ELR (cell line): Measurements from ENCODE around the gene SPPL3.

Experiments used
- DNase-seq: peaks from one replicate; pipeline ENCODE4 v3.0.0-alpha.2; 2015; ENCODE audit warnings: low read depth

Gene SPPL3

DNA sequence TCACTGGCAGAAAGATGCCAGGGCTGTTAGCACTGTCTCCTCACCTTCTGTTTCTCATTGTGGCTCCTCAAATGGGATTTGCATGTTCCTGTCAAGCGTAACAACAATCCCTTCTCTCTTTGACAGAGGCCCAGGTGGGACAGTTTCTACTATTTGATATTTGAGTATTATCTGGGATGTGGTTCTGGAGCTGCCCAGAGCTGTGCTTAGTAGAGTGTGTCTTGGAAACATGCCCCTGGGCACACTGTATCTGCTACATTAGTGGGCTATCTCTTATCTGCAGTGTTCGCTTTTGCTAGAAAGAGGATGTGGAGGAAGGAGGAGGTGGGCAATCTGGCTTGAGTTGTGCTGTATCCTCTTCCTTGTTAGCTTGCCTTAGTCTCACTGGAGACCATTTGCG is 182.3 kb downstream of the SPPL3 start:
- no peak for DNase-seq

DNA sequence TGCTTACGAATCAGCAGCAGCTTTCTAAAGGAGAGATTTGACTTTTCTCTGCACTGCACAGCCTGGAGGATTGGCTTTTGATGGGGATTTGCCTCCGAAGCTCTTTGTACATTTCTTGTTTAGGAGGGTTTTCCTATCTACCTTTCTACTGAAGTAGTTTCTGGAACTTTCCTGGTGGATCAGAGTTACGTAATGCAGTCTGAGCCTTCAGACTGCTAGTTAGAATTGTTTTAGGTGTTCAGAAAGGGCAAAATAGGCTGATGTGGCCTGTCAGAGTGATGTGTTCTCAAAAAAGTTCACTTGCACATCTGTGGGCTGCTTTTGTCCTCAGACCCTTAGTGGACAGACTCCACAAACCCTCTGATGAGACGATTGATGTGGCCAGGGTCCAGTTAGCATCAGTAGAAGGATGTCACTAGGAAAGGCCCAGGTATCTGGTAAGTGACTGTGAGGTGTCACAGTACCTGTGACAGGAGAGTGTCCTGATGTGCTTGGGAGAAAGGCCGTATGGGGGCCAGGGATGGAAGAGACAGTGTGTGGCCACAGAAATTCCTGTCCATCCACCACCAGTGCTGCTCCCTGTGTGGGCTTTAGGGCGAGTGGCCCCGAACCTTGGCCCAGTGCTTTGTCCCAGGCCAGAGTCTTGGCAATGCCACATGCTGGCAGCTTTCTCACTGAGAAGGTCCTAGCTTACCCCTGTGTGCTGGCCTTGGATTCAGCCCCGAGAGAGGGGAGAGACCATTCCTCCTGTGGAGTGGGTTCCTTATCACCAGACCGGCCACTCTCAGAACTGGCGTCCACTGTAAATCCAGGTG is 183.0 kb downstream of the SPPL3 start:
- DNase-seq = no peak

- DNase-seq = peak; percentile 67
These were observed 183.7 kb downstream of the SPPL3 start for GRCh38 chr12:120720234-120720986.

GRCh38 chr12:120719496-120720233 is 184.5 kb downstream of the SPPL3 start:
- no peak for DNase-seq

GRCh38 chr12:120719072-120719471 is 185.1 kb downstream of the SPPL3 start:
- no peak for DNase-seq

DNA sequence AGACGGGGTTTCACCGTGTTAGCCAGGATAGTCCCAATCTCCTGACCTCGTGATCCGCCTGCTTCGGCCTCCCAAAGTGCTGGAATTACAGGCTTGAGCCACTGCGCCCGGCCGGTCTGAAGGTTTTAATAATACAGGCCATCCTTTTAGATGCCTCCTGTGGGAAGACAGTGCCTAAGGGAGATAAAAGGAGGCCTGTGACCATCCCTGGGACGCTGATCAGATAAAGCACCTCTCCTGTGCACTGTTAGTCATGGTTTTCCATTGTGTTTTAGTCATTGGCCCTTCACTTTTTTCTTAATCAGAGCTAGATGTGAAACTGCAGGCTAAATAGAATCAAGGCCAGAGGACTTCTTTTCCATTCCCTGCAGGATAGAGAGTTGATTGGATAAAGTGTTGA is 186.1 kb downstream of the SPPL3 start:
- DNase-seq = no peak

- peak; percentile 88 for DNase-seq
These were observed 190.2 kb downstream of the SPPL3 start for GRCh38 chr12:120713861-120714482.

- no peak for DNase-seq
These were observed 191.5 kb downstream of the SPPL3 start for GRCh38 chr12:120712610-120713009.
